WTC11 (cell line): ENCODE results near the gene ADAT3. TPM values are rescaled to one million over a fixed set of nuclear protein-coding genes. Genes with fewer than 3 reads are reported as not detected.

Experiments used
- ATAC-seq: fragments of 200-7000 bp; cut with Tn5 transposase; 2 replicates; pipeline ENCODE4 v1.10.0; 2021; ENCODE audit warnings: mild to moderate bottlenecking, moderate library complexity
- CTCF ChIA-PET: fragments of 300-600 bp; sonication (Branson Sonifier 250); formaldehyde crosslinking; loops from one replicate; lab custom pipeline; 2021; ENCODE audit warnings: antibody characterized with exemption; lab: Charles Lee
- POLR2A ChIA-PET: fragments of 350-600 bp; sonication (Branson Sonifier 250); formaldehyde crosslinking; loops from one replicate; lab custom pipeline; 2021; ENCODE audit warnings: antibody characterized with exemption; lab: Charles Lee
- DNase-seq: peaks from one replicate; pipeline ENCODE4 v3.0.0; 2021; ENCODE audit warnings: low spot score
- H3K27ac Mint-ChIP-seq: 2 replicates; pipeline ENCODE4 v1.8.0; 2021; ENCODE audit warnings: mixed read lengths
- H3K27me3 Mint-ChIP-seq: 2 replicates; pipeline ENCODE4 v1.8.0; 2021; ENCODE audit warnings: low read depth, mild to moderate bottlenecking, moderate library complexity, mixed read lengths
- H3K36me3 Mint-ChIP-seq: 2 replicates; pipeline ENCODE4 v1.8.0; 2021; ENCODE audit warnings: mixed read lengths
- H3K4me1 Mint-ChIP-seq: 2 replicates; pipeline ENCODE4 v1.8.0; 2022; ENCODE audit warnings: mixed read lengths
- H3K4me3 Mint-ChIP-seq: 2 replicates; pipeline ENCODE4 v1.8.0; 2021; ENCODE audit warnings: mild to moderate bottlenecking, moderate library complexity, mixed read lengths
- H3K9me3 Mint-ChIP-seq: 2 replicates; pipeline ENCODE4 v1.8.0; 2021; ENCODE audit warnings: mixed read lengths
- ATF2 ChIP-seq: sonication (generic); formaldehyde crosslinking; IDR thresholded peaks from 2 replicates; pipeline ENCODE4 v1.8.1; 2022; ENCODE audit warnings: low read depth, missing genetic modification reagents, borderline replicate concordance
- EMX1 ChIP-seq: fragments of 250-450 bp; sonication (Bioruptor Pico); IDR thresholded peaks from 2 replicates; pipeline ENCODE4 v1.8.0; 2021; ENCODE audit warnings: mild to moderate bottlenecking
- MLX ChIP-seq: sonication (generic); formaldehyde crosslinking; IDR thresholded peaks from 2 replicates; pipeline ENCODE4 v1.8.1; 2023; ENCODE audit warnings: mild to moderate bottlenecking, missing genetic modification reagents, moderate library complexity
- MXD4 ChIP-seq: fragments of 250-450 bp; sonication (Bioruptor Pico); IDR thresholded peaks from 2 replicates; pipeline ENCODE4 v1.8.0; 2021; ENCODE audit warnings: mild to moderate bottlenecking, moderate library complexity, borderline replicate concordance
- NFE2L1 ChIP-seq: sonication (generic); formaldehyde crosslinking; IDR thresholded peaks from 2 replicates; pipeline ENCODE4 v1.8.1; 2023; ENCODE audit warnings: missing genetic modification reagents
- PRDM15 ChIP-seq: sonication (generic); formaldehyde crosslinking; IDR thresholded peaks from 2 replicates; pipeline ENCODE4 v1.8.0; 2022; ENCODE audit warnings: missing genetic modification reagents
- PRRX2 ChIP-seq: fragments of 250-450 bp; sonication (Bioruptor Pico); IDR thresholded peaks from 2 replicates; pipeline ENCODE4 v1.8.0; 2021; ENCODE audit warnings: mild to moderate bottlenecking
- SP1 ChIP-seq: sonication (generic); formaldehyde crosslinking; conservative IDR thresholded peaks from 2 replicates; pipeline ENCODE4 v1.8.1; 2022; ENCODE audit warnings: missing genetic modification reagents
- USF1 ChIP-seq: sonication (generic); formaldehyde crosslinking; IDR thresholded peaks from 2 replicates; pipeline ENCODE4 v1.8.0; 2022; ENCODE audit warnings: mild to moderate bottlenecking, missing genetic modification reagents
- ZBTB21 ChIP-seq: sonication (generic); formaldehyde crosslinking; IDR thresholded peaks from 2 replicates; pipeline ENCODE4 v1.8.1; 2023; ENCODE audit warnings: mild to moderate bottlenecking, missing genetic modification reagents, borderline replicate concordance
- ZNF396 ChIP-seq: fragments of 250-450 bp; sonication (Bioruptor Pico); IDR thresholded peaks from 2 replicates; pipeline ENCODE4 v1.8.0; 2021; ENCODE audit warnings: mild to moderate bottlenecking, moderate library complexity, borderline replicate concordance
- total RNA-seq: library from RNA; stranded (reverse); gene quantifications from 3 replicates; pipeline ENCODE4 v1.2.3, GENCODE V29; 2021
- TF ChIP-seq, protein P1 (sequence below): fragments of 250-450 bp; sonication (Bioruptor Pico); conservative IDR thresholded peaks from 2 replicates; pipeline ENCODE4 v1.9.0; 2021; ENCODE audit warnings: mild to moderate bottlenecking
- TF ChIP-seq, protein P2 (sequence below): fragments of 200-600 bp; IDR thresholded peaks from 2 replicates; pipeline ENCODE4 v1.8.0; 2022; ENCODE audit warnings: antibody characterized with exemption

Gene ADAT3
- total RNA-seq, 1 experiment from 2014 or later = 20.3 TPM

GRCh38 chr19:1925544-1925943 lies 20.3 kb downstream of the ADAT3 start:
- H3K27me3 Mint-ChIP-seq = peaks cover 11% of the 10 kb centered on the region; the same call in 1 of the 2 replicates
- DNase-seq (no peak), ATAC-seq (no peak)
- no peaks in the 10 kb centered on the region for H3K4me1 Mint-ChIP-seq
- H3K36me3 Mint-ChIP-seq = peaks cover 22% of the 10 kb centered on the region
- TF ChIP-seq PRRX2 (CRISPR knock-in tag) = no peak
- no peak for TF ChIP-seq MLX (CRISPR knock-in tag)
- TF ChIP-seq, protein P1, sequence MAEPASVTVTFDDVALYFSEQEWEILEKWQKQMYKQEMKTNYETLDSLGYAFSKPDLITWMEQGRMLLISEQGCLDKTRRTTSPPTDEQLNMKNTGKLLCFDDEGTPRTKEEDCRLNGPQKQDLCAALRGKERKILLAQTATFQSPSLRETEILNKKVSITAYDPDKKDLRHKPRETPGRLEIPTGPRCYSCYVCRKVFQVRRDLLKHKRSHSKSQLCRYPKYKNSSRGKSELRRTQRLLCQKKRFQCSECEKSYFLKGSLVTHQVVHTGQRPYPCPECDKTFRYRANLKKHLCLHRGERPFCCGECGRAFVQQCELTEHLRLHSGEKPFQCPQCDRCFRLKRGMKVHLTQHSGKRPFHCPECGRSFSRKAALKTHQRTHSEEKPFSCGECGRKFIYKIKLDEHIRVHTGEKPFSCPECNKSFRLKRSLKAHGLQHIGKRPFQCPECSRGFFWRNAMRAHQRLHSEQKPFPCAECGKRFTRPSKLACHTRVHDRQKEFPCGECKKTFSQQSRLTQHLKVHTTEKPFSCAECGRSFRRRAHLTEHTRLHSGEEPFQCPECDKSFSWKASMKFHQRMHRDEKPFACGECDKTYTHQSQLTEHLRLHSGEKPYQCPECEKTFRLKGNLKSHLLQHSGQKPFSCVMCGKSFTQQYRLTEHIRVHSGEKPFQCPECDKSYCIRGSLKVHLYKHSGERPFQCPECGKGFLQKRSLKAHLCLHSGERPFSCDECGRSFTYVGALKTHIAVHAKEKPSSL (CRISPR knock-in tag) = no peak
- no peak for TF ChIP-seq SP1
- no peak for TF ChIP-seq ZNF396
- no peak for TF ChIP-seq PRDM15 (CRISPR knock-in tag)
- no peak for TF ChIP-seq NFE2L1 (CRISPR knock-in tag)
- TF ChIP-seq ZBTB21 (CRISPR knock-in tag) = no peak
- no peak for TF ChIP-seq ATF2 (CRISPR knock-in tag)
- no peak for TF ChIP-seq USF1 (CRISPR knock-in tag)
- TF ChIP-seq, protein P2, sequence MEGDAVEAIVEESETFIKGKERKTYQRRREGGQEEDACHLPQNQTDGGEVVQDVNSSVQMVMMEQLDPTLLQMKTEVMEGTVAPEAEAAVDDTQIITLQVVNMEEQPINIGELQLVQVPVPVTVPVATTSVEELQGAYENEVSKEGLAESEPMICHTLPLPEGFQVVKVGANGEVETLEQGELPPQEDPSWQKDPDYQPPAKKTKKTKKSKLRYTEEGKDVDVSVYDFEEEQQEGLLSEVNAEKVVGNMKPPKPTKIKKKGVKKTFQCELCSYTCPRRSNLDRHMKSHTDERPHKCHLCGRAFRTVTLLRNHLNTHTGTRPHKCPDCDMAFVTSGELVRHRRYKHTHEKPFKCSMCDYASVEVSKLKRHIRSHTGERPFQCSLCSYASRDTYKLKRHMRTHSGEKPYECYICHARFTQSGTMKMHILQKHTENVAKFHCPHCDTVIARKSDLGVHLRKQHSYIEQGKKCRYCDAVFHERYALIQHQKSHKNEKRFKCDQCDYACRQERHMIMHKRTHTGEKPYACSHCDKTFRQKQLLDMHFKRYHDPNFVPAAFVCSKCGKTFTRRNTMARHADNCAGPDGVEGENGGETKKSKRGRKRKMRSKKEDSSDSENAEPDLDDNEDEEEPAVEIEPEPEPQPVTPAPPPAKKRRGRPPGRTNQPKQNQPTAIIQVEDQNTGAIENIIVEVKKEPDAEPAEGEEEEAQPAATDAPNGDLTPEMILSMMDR = no peak
- H3K27ac Mint-ChIP-seq = no peak overlapping the region
- no peaks in the 10 kb centered on the region for H3K9me3 Mint-ChIP-seq
- no peak overlapping the region for H3K4me3 Mint-ChIP-seq
- CTCF ChIA-PET = no interaction called here
- POLR2A ChIA-PET = no interaction called here

DNA sequence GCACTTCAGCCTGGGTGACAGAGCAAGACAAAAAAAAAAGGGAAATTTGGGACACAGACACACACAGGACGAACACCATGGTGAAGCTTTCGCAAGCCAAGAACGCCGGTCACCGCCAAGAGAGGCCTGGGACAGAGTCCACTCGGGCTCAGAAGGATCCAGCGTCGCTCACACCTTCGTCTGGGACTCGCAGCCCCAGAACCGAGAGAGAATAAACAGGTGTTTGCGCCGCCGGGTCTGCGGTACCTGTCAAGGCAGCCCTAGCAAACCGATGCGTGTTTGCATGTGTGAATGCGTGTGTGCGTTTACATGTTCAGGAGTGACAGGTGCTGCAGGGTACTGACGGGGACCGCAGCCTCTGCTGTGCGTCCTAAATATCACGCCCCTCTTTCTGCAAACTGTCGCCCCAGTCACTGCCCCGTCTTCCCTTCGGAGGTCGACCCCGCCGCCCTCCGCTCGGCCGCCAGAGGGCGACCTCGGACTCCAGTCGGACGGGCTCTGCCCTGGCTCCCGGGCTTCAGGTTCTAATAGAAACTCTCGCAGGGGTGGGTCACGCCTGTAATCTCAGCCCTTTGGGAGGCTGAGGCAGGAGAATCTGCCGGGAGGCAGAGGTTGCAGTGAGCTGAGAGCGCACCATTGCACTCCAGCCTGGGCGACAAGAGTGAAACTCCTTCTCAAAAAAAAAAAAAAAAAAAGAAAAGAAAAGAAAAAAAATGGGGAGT lies 24.0 kb downstream of the ADAT3 start:
- Mint-ChIP-seq H3K27me3 (peaks cover 25% of the 10 kb centered on the region), H3K4me3 (peak overlapping the region; percentile 67), H3K9me3 (peaks cover 6% of the 10 kb centered on the region), H3K4me1 (no peaks in the 10 kb centered on the region), H3K36me3 (0 out of 2 replicates have a peak, but pooled peaks cover 6% of the 10 kb centered on the region), H3K27ac (no peak overlapping the region)
- POLR2A ChIA-PET = interaction anchor here (0.6 kb wide), 1 partner anchor 17 kb away, joined by 3 read pairs; no protein-coding TSS in a partner anchor
- CTCF ChIA-PET = interaction anchor here (0.7 to 3.1 kb wide), 18 partner anchors 9 to 689 kb away, joined by 3 to 19 read pairs (median 4); no protein-coding TSS in a partner anchor
- ATAC-seq (peak; percentile 88), DNase-seq (peak; percentile 94)
- TF ChIP-seq MXD4 (no peak), PRDM15 (CRISPR knock-in tag) (no peak), EMX1 (CRISPR knock-in tag) (no peak)
- TF ChIP-seq, protein P2 = peak; percentile 85
